H1 (cell line): ENCODE data around the gene FANCI. TPM values are rescaled to one million over a fixed set of nuclear protein-coding genes. Genes with fewer than 3 reads are reported as not detected.

Experiments used
- CTCF ChIA-PET: fragments of 300-600 bp; sonication (Branson Sonifier 250); formaldehyde crosslinking; loops from one replicate; lab custom pipeline; 2021; ENCODE audit not compliant: partially characterized antibody; lab: Charles Lee
- POLR2A ChIA-PET: fragments of 300-600 bp; sonication (Branson Sonifier 250); formaldehyde crosslinking; loops from one replicate; lab custom pipeline; 2021; ENCODE audit warnings: inconsistent platforms; ENCODE audit not compliant: partially characterized antibody; lab: Charles Lee
- DNase-seq, 2 experiments: peaks; one replicate each; pipeline versions ENCODE4 v3.0.0 to v3.0.0-alpha.2; 2010 to 2022; ENCODE audit warnings: low spot score in 2 of 2, low read depth in 1 of 2, mixed read lengths in 1 of 2
- FAIRE-seq: peaks from 2 replicates; lab custom pipeline; 2011; peaks lifted over from hg19 to GRCh38; lab: Jason Lieb, UNC
- H2AFZ ChIP-seq: 2 replicates; pipeline ENCODE4 v1.8.1; 2012; ENCODE audit warnings: low read length, inconsistent platforms
- H2AK5ac ChIP-seq: 2 replicates; pipeline ENCODE4 v1.6.1; 2013; ENCODE audit warnings: low read depth, low read length
- H2BK120ac ChIP-seq: replicated peaks from 2 replicates; pipeline ENCODE3; 2013; ENCODE audit warnings: low read depth, low read length, inconsistent platforms
- H2BK12ac ChIP-seq: 2 replicates; pipeline ENCODE4 v1.6.1; 2013; ENCODE audit warnings: low read depth, low read length
- H2BK15ac ChIP-seq: 2 replicates; pipeline ENCODE4 v1.6.1; 2013; ENCODE audit warnings: low read length
- H2BK20ac ChIP-seq: 2 replicates; pipeline ENCODE4 v1.6.1; 2013; ENCODE audit warnings: low read length
- H2BK5ac ChIP-seq: 2 replicates; pipeline ENCODE4 v1.6.1; 2013; ENCODE audit warnings: low read depth, low read length
- H3K14ac ChIP-seq: 2 replicates; pipeline ENCODE4 v1.6.1; 2013; ENCODE audit warnings: inconsistent platforms; ENCODE audit not compliant: insufficient read length
- H3K18ac ChIP-seq: 2 replicates; pipeline ENCODE4 v1.6.1; 2013; ENCODE audit warnings: low read length; ENCODE audit errors: extremely low read depth
- H3K23ac ChIP-seq: 2 replicates; pipeline ENCODE4 v1.6.1; 2013; ENCODE audit warnings: inconsistent platforms; ENCODE audit not compliant: insufficient read length
- H3K23me2 ChIP-seq: 2 replicates; pipeline ENCODE4 v1.6.1; 2013; ENCODE audit warnings: low read depth, low read length
- H3K27ac ChIP-seq: 2 replicates; pipeline ENCODE4 v1.6.1; 2011; ENCODE audit warnings: low read depth, low read length, inconsistent platforms
- H3K27me3 ChIP-seq, 4 experiments: replicated peaks in 1 of 4; 1 replicate in 1 of 4; 2 replicates in 3 of 4; pipeline versions ENCODE4 v1.6.1 to v1.8.1; 2011 to 2013; ENCODE audit warnings: low read length in 3 of 4, mild to moderate bottlenecking in 3 of 4, inconsistent platforms in 2 of 4, mixed read lengths in 2 of 4, moderate library complexity in 1 of 4; ENCODE audit not compliant: control insufficient read depth in 3 of 4, insufficient read depth in 3 of 4; ENCODE audit errors: extremely low read depth in 1 of 4
- H3K36me3 ChIP-seq, 4 experiments: 2 replicates each; pipeline versions ENCODE4 v1.6.1 to v1.8.1; 2011 to 2013; ENCODE audit warnings: mild to moderate bottlenecking in 4 of 4, low read length in 3 of 4, moderate library complexity in 2 of 4, control low read depth in 1 of 4, inconsistent platforms in 1 of 4; ENCODE audit not compliant: insufficient read depth in 4 of 4, control insufficient read depth in 2 of 4
- H3K4ac ChIP-seq: replicated peaks from 2 replicates; pipeline ENCODE3; 2013; ENCODE audit warnings: low read length, low read depth, mixed read lengths, inconsistent platforms; ENCODE audit not compliant: insufficient read length
- H3K4me1 ChIP-seq, 4 experiments: replicated peaks in 1 of 4; 1 replicate in 1 of 4; 2 replicates in 3 of 4; pipeline versions ENCODE4 v1.6.1 to v1.8.1; 2011 to 2013; ENCODE audit warnings: low read length in 3 of 4, inconsistent platforms in 2 of 4, mixed read lengths in 1 of 4; ENCODE audit not compliant: insufficient read depth in 4 of 4, control insufficient read depth in 3 of 4
- H3K4me2 ChIP-seq, 2 experiments: 2 replicates each; pipeline versions ENCODE4 v1.6.1 to v1.8.1; 2011 to 2013; ENCODE audit warnings: low read depth in 2 of 2, low read length in 2 of 2, control low read depth in 1 of 2, inconsistent platforms in 1 of 2, mild to moderate bottlenecking in 1 of 2; ENCODE audit not compliant: insufficient read depth in 1 of 2
- H3K4me3 ChIP-seq, 4 experiments: fragments of 200-600, 300-600 bp in 1 of 4; sonication (generic), shearing (Covaris generic), sonication (Bioruptor Twin) in 1 of 4; 2 replicates each; pipeline versions ENCODE4 v1.5.1 to v1.8.1; 2011 to 2016; ENCODE audit warnings: low read length in 4 of 4, low read depth in 3 of 4, control low read depth in 2 of 4, inconsistent platforms in 2 of 4, mild to moderate bottlenecking in 2 of 4, mixed read lengths in 1 of 4, moderate library complexity in 1 of 4; ENCODE audit not compliant: insufficient read depth in 2 of 4; ENCODE audit errors: extremely low read depth in 1 of 4
- H3K56ac ChIP-seq: replicated peaks from 2 replicates; pipeline ENCODE3; 2013; ENCODE audit warnings: low read depth, mild to moderate bottlenecking, mixed read lengths, low read length, inconsistent platforms; ENCODE audit not compliant: insufficient read length
- H3K79me1 ChIP-seq: 2 replicates; pipeline ENCODE4 v1.6.1; 2013; ENCODE audit warnings: low read depth, low read length, control low read depth
- H3K79me2 ChIP-seq, 2 experiments: 2 replicates each; pipeline versions ENCODE4 v1.6.1 to v1.8.1; 2012 to 2013; ENCODE audit warnings: low read length in 2 of 2, mild to moderate bottlenecking in 2 of 2, inconsistent platforms in 1 of 2; ENCODE audit not compliant: insufficient read depth in 2 of 2, control insufficient read depth in 1 of 2
- H3K9ac ChIP-seq, 4 experiments: replicated peaks in 1 of 4; 1 replicate in 1 of 4; 2 replicates in 3 of 4; pipeline versions ENCODE4 v1.6.1 to v1.8.1; 2011 to 2013; ENCODE audit warnings: low read depth in 3 of 4, low read length in 3 of 4, control low read depth in 2 of 4, mild to moderate bottlenecking in 2 of 4, moderate library complexity in 2 of 4, inconsistent platforms in 1 of 4; ENCODE audit errors: extremely low read depth in 1 of 4
- H3K9me3 ChIP-seq, 2 experiments: 2 replicates each; pipeline versions ENCODE4 v1.6.1 to v1.8.1; 2012 to 2013; ENCODE audit warnings: mild to moderate bottlenecking in 2 of 2, moderate library complexity in 2 of 2, control low read depth in 1 of 2, inconsistent platforms in 1 of 2, low read depth in 1 of 2, low read length in 1 of 2, mixed read lengths in 1 of 2; ENCODE audit not compliant: insufficient read depth in 2 of 2
- H4K20me1 ChIP-seq, 2 experiments: replicated peaks in 1 of 2; 2 replicates each; pipeline versions ENCODE3 to v1.8.1; 2011 to 2013; ENCODE audit warnings: inconsistent platforms in 2 of 2, low read length in 2 of 2, mild to moderate bottlenecking in 1 of 2; ENCODE audit not compliant: insufficient read depth in 2 of 2, control insufficient read depth in 1 of 2
- H4K5ac ChIP-seq: 2 replicates; pipeline ENCODE4 v1.6.1; 2013; ENCODE audit warnings: low read length, low read depth, mixed read lengths, inconsistent platforms; ENCODE audit not compliant: insufficient read length
- H4K8ac ChIP-seq: 2 replicates; pipeline ENCODE4 v1.8.0; 2013; ENCODE audit warnings: mild to moderate bottlenecking, moderate library complexity, low read length, inconsistent platforms; ENCODE audit not compliant: insufficient read depth; ENCODE audit errors: extremely low read depth
- H4K91ac ChIP-seq: replicated peaks from 2 replicates; pipeline ENCODE3; 2013; ENCODE audit warnings: low read length, mixed read lengths, inconsistent platforms; ENCODE audit not compliant: insufficient read length
- CEBPB ChIP-seq: IDR thresholded peaks from 2 replicates; pipeline ENCODE4 v1.6.1; 2012; ENCODE audit warnings: low read depth, low read length
- NRF1 ChIP-seq: IDR thresholded peaks from 2 replicates; pipeline ENCODE4 v1.6.1; 2011; ENCODE audit warnings: mild to moderate bottlenecking, low read depth, low read length, improper control_type of control experiment
- WGBS, 2 experiments: shearing (Covaris generic) in 1 of 2; methylation state at CpG; one replicate each; pipeline versions ENCODE4 v1.1.6 to v1.1.7; 2013 to 2015; ENCODE audit warnings: low lambda C conversion rate in 2 of 2, mixed read lengths in 2 of 2, inconsistent platforms in 1 of 2, low coverage in 1 of 2, missing lambda C conversion rate in 1 of 2; ENCODE audit not compliant: insufficient replicate concordance in 2 of 2, insufficient coverage in 1 of 2, insufficient read length in 1 of 2; ENCODE audit errors: extremely low coverage in 1 of 2, missing lambda C conversion rate in 1 of 2; 5-methylcytosine and 5-hydroxymethylcytosine counted together
- polyA plus RNA-seq, 7 experiments: library from polyadenylated mRNA; depleted of rRNA in 3 of 7; stranded (reverse) in 5 of 7; unstranded in 2 of 7; fragments of >200 nt in 5 of 7; fragments of 200-250 nt in 2 of 7; gene quantifications; 1 replicate in 5 of 7; 2 replicates in 1 of 7; 4 replicates in 1 of 7; pipeline versions ENCODE4 v1.2.1 to v1.2.3, GENCODE V29; 2011 to 2013; ENCODE audit warnings: missing spikeins in 2 of 7, mixed read lengths in 2 of 7
- total RNA-seq: library from RNA; stranded (reverse); fragmentation: NEBNext Ultra II Directional; extraction: Animal tissue kit (Norgen Biotek cat#: 25700); gene quantifications from 2 replicates; pipeline ENCODE4 v1.2.1, GENCODE V29; 2021
- TF ChIP-seq, protein P1 (sequence below): IDR thresholded peaks from 2 replicates; pipeline ENCODE4 v1.6.1; 2011; ENCODE audit warnings: low read length, improper control_type of control experiment

Gene FANCI
- total and polyA plus RNA-seq, 2 of the 8 experiments (the other 6 are each of a cell fraction or from before 2014, with no cell fraction given): 37.8 to 115 TPM

DNA sequence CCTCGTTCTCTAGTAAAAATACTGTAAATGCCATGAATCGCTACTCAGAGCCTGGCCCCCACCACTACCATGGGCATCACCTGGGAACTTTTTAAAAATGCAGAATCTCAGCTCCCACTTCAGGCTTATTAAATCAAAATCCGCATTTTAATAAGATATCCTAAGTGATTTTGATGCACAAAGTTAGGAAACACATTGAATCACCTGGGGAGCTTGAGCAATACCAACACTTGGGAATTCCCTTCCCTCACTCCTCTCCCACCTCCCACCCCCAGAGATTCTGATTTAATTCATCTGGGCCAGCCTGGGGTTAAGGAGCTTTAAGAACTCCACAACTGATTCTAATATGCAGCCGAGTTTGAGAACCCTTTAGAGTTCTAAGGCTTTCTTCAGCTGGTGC lies 49.2 kb upstream of the FANCI start:
- Histone ChIP-seq H2AFZ (no peak overlapping the region), H4K20me1 (peaks cover 0 to 2% of the 10 kb centered on the region in 2 experiments), H4K8ac (no peak overlapping the region), H3K36me3 (peaks cover 0 to 4% (median 2%) of the 10 kb centered on the region in 4 experiments; a peak in 2 of 8 replicates), H4K5ac (no peak overlapping the region), H3K9ac (no peak overlapping the region), H2BK5ac (no peak overlapping the region; the same call in 1 of the 2 replicates), H3K4me1 (peaks cover 8 to 31% (median 13%) of the 10 kb centered on the region in 4 experiments; a peak in 6 of 7 replicates), H3K4ac (no peak overlapping the region), H3K23me2 (no peaks in the 10 kb centered on the region), H3K79me1 (no peaks in the 10 kb centered on the region), H2BK120ac (no peak overlapping the region), H2BK15ac (no peak overlapping the region), H3K14ac (no peak overlapping the region), H3K4me2 (no peak overlapping the region), H2AK5ac (no peak overlapping the region), H2BK20ac (no peak overlapping the region), H2BK12ac (no peak overlapping the region), H4K91ac (no peak overlapping the region), H3K27ac (no peak overlapping the region), H3K9me3 (no peaks in the 10 kb centered on the region), H3K18ac (no peak overlapping the region), H3K4me3 (no peak overlapping the region), H3K23ac (no peak overlapping the region), H3K79me2 (no peaks in the 10 kb centered on the region), H3K27me3 (no peaks in the 10 kb centered on the region), H3K56ac (no peak overlapping the region)
- ChIA-PET POLR2A (interaction anchor here (0.8 kb wide), 1 partner anchor 118 kb away, joined by 4 read pairs; no protein-coding TSS in a partner anchor), CTCF (interaction anchor here (1.0 to 4.2 kb wide), 9 partner anchors 8 to 137 kb away, joined by 3 to 21 read pairs (median 6); no protein-coding TSS in a partner anchor)
- no peak for FAIRE-seq
- 92% methylated on average over 4 of the region's 4 CpGs; no CpG with 5 or more reads in 1 of the 2 experiments for WGBS, 2 experiments
- DNase-seq: no peak
- no peak for TF ChIP-seq CEBPB
- TF ChIP-seq, protein P1, sequence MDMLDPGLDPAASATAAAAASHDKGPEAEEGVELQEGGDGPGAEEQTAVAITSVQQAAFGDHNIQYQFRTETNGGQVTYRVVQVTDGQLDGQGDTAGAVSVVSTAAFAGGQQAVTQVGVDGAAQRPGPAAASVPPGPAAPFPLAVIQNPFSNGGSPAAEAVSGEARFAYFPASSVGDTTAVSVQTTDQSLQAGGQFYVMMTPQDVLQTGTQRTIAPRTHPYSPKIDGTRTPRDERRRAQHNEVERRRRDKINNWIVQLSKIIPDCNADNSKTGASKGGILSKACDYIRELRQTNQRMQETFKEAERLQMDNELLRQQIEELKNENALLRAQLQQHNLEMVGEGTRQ: no peak
- no peak for TF ChIP-seq NRF1
